Neural cell (in vitro differentiated cells): ENCODE measurements around the gene FBXL22. TPM values are rescaled to one million over a fixed set of nuclear protein-coding genes. Genes with fewer than 3 reads are reported as not detected.
A peak's percentile ranks its signal among the peaks of the same experiment; 100 is the strongest.

Source experiments
- H2AFZ ChIP-seq: fragments of 200-600, 300-800 bp; sonication (generic), shearing (Covaris generic); 2 replicates; pipeline ENCODE4 v1.6.0; 2014; ENCODE audit warnings: low read depth, mild to moderate bottlenecking, antibody characterized with exemption, low read length, moderate library complexity
- H3F3A ChIP-seq: fragments of 200-600 bp; shearing (Covaris generic); 2 replicates; pipeline ENCODE4 v1.6.1; 2016; ENCODE audit warnings: mild to moderate bottlenecking, moderate library complexity, mixed read lengths, antibody characterized with exemption, low read length; ENCODE audit not compliant: insufficient read depth, poor library complexity, severe bottlenecking
- H3K27ac ChIP-seq: fragments of 200-600, 300-800 bp; sonication (generic), shearing (Covaris generic); 2 replicates; pipeline ENCODE4 v1.5.1; 2014; ENCODE audit warnings: mild to moderate bottlenecking, low read length, moderate library complexity
- H3K27me3 ChIP-seq: fragments of 300-800, 200-600 bp; sonication (generic), shearing (Covaris generic); 2 replicates; pipeline ENCODE4 v1.6.0; 2014; ENCODE audit warnings: mild to moderate bottlenecking, low read depth, low read length, moderate library complexity; ENCODE audit not compliant: insufficient read depth
- H3K36me3 ChIP-seq: fragments of 300-800, 200-600 bp; sonication (generic), shearing (Covaris generic); 2 replicates; pipeline ENCODE4 v1.5.1; 2014; ENCODE audit warnings: mild to moderate bottlenecking, antibody characterized with exemption, low read length, moderate library complexity; ENCODE audit not compliant: insufficient read depth
- H3K4me2 ChIP-seq: fragments of 300-800, 200-600 bp; sonication (generic), shearing (Covaris generic); 2 replicates; pipeline ENCODE4 v1.6.0; 2014; ENCODE audit warnings: mild to moderate bottlenecking, low read length
- H3K4me3 ChIP-seq: fragments of 300-800, 200-600 bp; sonication (generic), shearing (Covaris generic); 2 replicates; pipeline ENCODE4 v1.5.1; 2014; ENCODE audit warnings: mild to moderate bottlenecking, low read length, moderate library complexity
- H3K79me2 ChIP-seq: fragments of 200-600 bp; shearing (Covaris generic); replicated peaks from 2 replicates; pipeline ENCODE4 v1.6.0; 2014; ENCODE audit warnings: mild to moderate bottlenecking, low read length, moderate library complexity; ENCODE audit not compliant: insufficient read depth
- H3K9ac ChIP-seq: fragments of 300-800, 200-600 bp; sonication (generic), shearing (Covaris generic); 2 replicates; pipeline ENCODE4 v1.6.1; 2016; ENCODE audit warnings: mild to moderate bottlenecking, low read length, mixed read lengths
- H3K9me2 ChIP-seq: fragments of 200-600 bp; shearing (Covaris generic); 2 replicates; pipeline ENCODE4 v1.6.1; 2016; ENCODE audit warnings: mild to moderate bottlenecking, low read length, mixed read lengths; ENCODE audit not compliant: insufficient read depth
- H3K9me3 ChIP-seq: fragments of 200-600, 300-800 bp; sonication (generic), shearing (Covaris generic); 2 replicates; pipeline ENCODE4 v1.6.1; 2016; ENCODE audit warnings: mild to moderate bottlenecking, mixed run types, low read length, moderate library complexity, mixed read lengths
- H4K20me1 ChIP-seq: fragments of 200-600 bp; shearing (Covaris generic); 2 replicates; pipeline ENCODE4 v1.6.1; 2016; ENCODE audit warnings: mild to moderate bottlenecking, mixed run types; ENCODE audit not compliant: insufficient read depth
- CTCF ChIP-seq: fragments of 450-650 bp; IDR thresholded peaks from 2 replicates; pipeline ENCODE4 v1.5.1; 2014; ENCODE audit warnings: antibody characterized with exemption, mild to moderate bottlenecking, moderate library complexity; ENCODE audit not compliant: poor library complexity, severe bottlenecking
- EP300 ChIP-seq: fragments of 450-650 bp; conservative IDR thresholded peaks from 2 replicates; pipeline ENCODE4 v1.6.1; 2014; ENCODE audit warnings: antibody characterized with exemption, mild to moderate bottlenecking, moderate library complexity; ENCODE audit not compliant: poor library complexity, severe bottlenecking
- EZH2 ChIP-seq: fragments of 200-600, 300-800 bp; shearing (Covaris generic), sonication (generic); IDR thresholded peaks from 2 replicates; pipeline ENCODE4 v1.6.1; 2014; ENCODE audit warnings: antibody characterized with exemption, low read length, borderline replicate concordance, mild to moderate bottlenecking; ENCODE audit not compliant: insufficient read depth, poor library complexity, severe bottlenecking
- MXI1 ChIP-seq: fragments of 450-650 bp; conservative IDR thresholded peaks from 2 replicates; pipeline ENCODE4 v1.6.1; 2014; ENCODE audit warnings: antibody characterized with exemption, mild to moderate bottlenecking; ENCODE audit not compliant: poor library complexity, severe bottlenecking
- POLR2AphosphoS5 ChIP-seq: IDR thresholded peaks from 2 replicates; pipeline ENCODE4 v1.6.1; 2012
- RAD21 ChIP-seq: fragments of 450-650 bp; conservative IDR thresholded peaks from 2 replicates; pipeline ENCODE4 v1.6.1; 2014; ENCODE audit warnings: antibody characterized with exemption, mild to moderate bottlenecking, moderate library complexity
- REST ChIP-seq: IDR thresholded peaks from 2 replicates; pipeline ENCODE4 v1.6.1; 2012; ENCODE audit warnings: borderline replicate concordance
- SMC3 ChIP-seq: fragments of 450-650 bp; conservative IDR thresholded peaks from 2 replicates; pipeline ENCODE4 v1.6.1; 2014; ENCODE audit warnings: antibody characterized with exemption, mild to moderate bottlenecking, moderate library complexity; ENCODE audit not compliant: poor library complexity
- TAF1 ChIP-seq: IDR thresholded peaks from 2 replicates; pipeline ENCODE4 v1.6.1; 2012; ENCODE audit warnings: low read depth
- polyA plus RNA-seq: library from polyadenylated mRNA; depleted of rRNA; stranded (reverse); fragments of >200 nt; gene quantifications from 2 replicates; pipeline ENCODE4 v1.2.3, GENCODE V29; 2014

FBXL22 gene
- polyA plus RNA-seq, 1 donor from 2014 or later: 0.41 TPM

- no peaks in the 10 kb centered on the region for H3K9me2 ChIP-seq
- H3F3A ChIP-seq: no peaks in the 10 kb centered on the region
- peak overlapping the region; percentile 70 for H3K4me3 ChIP-seq
- TF ChIP-seq TAF1: no peak
- no peak for TF ChIP-seq REST
- TF ChIP-seq RAD21: no peak
- no peaks in the 10 kb centered on the region for H3K9me3 ChIP-seq
- H3K79me2 ChIP-seq: no peaks in the 10 kb centered on the region
- peak overlapping the region; percentile 45 for H3K27ac ChIP-seq
- peak overlapping the region; percentile 55 for H3K4me2 ChIP-seq
- no peaks in the 10 kb centered on the region for H3K36me3 ChIP-seq
- H4K20me1 ChIP-seq: no peaks in the 10 kb centered on the region
- peak overlapping the region; percentile 21 for H2AFZ ChIP-seq
- H3K9ac ChIP-seq: peak overlapping the region; percentile 64
- no peaks in the 10 kb centered on the region for H3K27me3 ChIP-seq
Measured at GRCh38 chr15:63600001-63600615, 2.9 kb downstream of the FBXL22 start.

DNA sequence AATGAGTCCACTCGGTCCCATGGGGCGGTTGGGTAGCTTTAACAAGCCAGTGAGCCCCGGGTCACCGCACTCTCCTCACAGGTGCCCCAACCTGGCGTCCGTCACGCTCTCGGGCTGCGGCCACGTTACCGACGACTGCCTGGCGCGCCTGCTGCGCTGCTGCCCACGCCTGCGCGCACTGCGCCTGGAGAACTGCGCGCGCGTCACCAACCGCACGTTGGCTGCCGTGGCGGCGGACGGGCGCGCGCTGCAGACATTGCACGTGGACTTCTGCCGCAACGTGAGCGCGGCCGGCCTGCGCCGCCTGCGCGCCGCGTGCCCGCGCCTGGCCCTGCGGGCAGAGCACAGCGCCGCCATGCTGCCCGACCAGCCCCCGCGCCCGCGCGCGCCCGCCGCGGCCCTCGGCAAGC lies 3.4 kb downstream of the FBXL22 start:
- peak overlapping the region; percentile 88 for H3K4me3 ChIP-seq
- peak overlapping the region; percentile 55 for H3K4me2 ChIP-seq
- H2AFZ ChIP-seq: peak overlapping the region; percentile 21
- no peaks in the 10 kb centered on the region for H4K20me1 ChIP-seq
- H3F3A ChIP-seq: no peaks in the 10 kb centered on the region
- no peaks in the 10 kb centered on the region for H3K79me2 ChIP-seq
- H3K36me3 ChIP-seq: no peaks in the 10 kb centered on the region
- TF ChIP-seq REST (no peak), SMC3 (peak; percentile 30), TAF1 (no peak), EP300 (no peak), MXI1 (peak; percentile 94), CTCF (peak; percentile 35), RAD21 (peak; percentile 23), EZH2 (no peak), POLR2AphosphoS5 (peak; percentile 82)
- H3K27ac ChIP-seq: peak overlapping the region; percentile 45
- peak overlapping the region; percentile 66 for H3K9ac ChIP-seq
- no peaks in the 10 kb centered on the region for H3K9me3 ChIP-seq
- no peaks in the 10 kb centered on the region for H3K27me3 ChIP-seq
- no peaks in the 10 kb centered on the region for H3K9me2 ChIP-seq
